Fibroblast of skin of back (primary cell): ENCODE results near the gene TTC21A.

Experiments used
- DNase-seq: peaks from one replicate; pipeline ENCODE4 v3.0.0-alpha.2; 2013

TTC21A gene

GRCh38 chr3:39181408-39182335 is 74.2 kb downstream of the TTC21A start:
- DNase-seq, result no peak

GRCh38 chr3:39183211-39184080 is 76.0 kb downstream of the TTC21A start:
- no peak for DNase-seq

GRCh38 chr3:39184081-39184967 is 76.8 kb downstream of the TTC21A start:
- DNase-seq, result no peak

GRCh38 chr3:39184968-39185285 is 77.4 kb downstream of the TTC21A start:
- DNase-seq, result no peak

- no peak for DNase-seq
Measured at GRCh38 chr3:39185326-39185958, 78.0 kb downstream of the TTC21A start.

- DNase-seq, result no peak
Measured at GRCh38 chr3:39185959-39186691, 78.6 kb downstream of the TTC21A start.

GRCh38 chr3:39186692-39187151 is 79.2 kb downstream of the TTC21A start:
- no peak for DNase-seq

GRCh38 chr3:39187372-39188155 is 80.1 kb downstream of the TTC21A start:
- DNase-seq, result no peak
